HEK293T (cell line): ENCODE measurements around the gene PSMA5.

Source experiments
- ARNT ChIP-seq: fragments of 450-650 bp; IDR thresholded peaks from 2 replicates; pipeline ENCODE4 v1.6.1; 2017; ENCODE audit warnings: mild to moderate bottlenecking
- CTBP1 ChIP-seq: fragments of 450-650 bp; IDR thresholded peaks from 2 replicates; pipeline ENCODE4 v1.6.1; 2016; ENCODE audit warnings: borderline replicate concordance
- ELF4 ChIP-seq: fragments of 450-650 bp; IDR thresholded peaks from 2 replicates; pipeline ENCODE4 v1.6.1; 2017; ENCODE audit warnings: antibody characterized with exemption
- L3MBTL2 ChIP-seq: fragments of 450-650 bp; conservative IDR thresholded peaks from 2 replicates; pipeline ENCODE4 v1.6.1; 2016; ENCODE audit warnings: mild to moderate bottlenecking
- LEF1 ChIP-seq: fragments of 450-650 bp; IDR thresholded peaks from 2 replicates; pipeline ENCODE4 v1.6.1; 2017; ENCODE audit warnings: mild to moderate bottlenecking, borderline replicate concordance
- NFRKB ChIP-seq: fragments of 450-650 bp; IDR thresholded peaks from 2 replicates; pipeline ENCODE4 v1.6.1; 2016; ENCODE audit warnings: mild to moderate bottlenecking, moderate library complexity
- SP1 ChIP-seq: fragments of 450-650 bp; IDR thresholded peaks from 2 replicates; pipeline ENCODE4 v1.6.1; 2017
- ZNF384 ChIP-seq: fragments of 450-650 bp; IDR thresholded peaks from 2 replicates; pipeline ENCODE4 v1.6.1; 2016

DNA sequence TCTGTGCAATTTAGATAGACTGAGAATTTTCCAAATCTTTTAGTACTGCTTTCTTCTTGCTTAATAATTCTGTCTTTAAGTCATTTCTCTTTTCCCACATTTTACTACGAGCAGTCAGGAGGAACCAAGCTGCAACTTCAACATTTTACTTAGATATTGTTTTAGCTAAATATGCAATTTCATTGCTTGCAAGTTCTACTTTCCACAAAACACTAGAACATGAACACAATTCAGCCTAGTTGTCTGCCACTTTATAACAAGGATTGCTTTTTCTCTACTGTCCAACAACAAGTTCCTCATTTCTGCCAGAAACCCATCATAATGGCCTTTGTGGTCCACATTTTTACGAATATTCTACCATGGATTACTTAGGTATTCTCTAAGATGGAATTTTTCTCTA, 65.2 kb downstream of the PSMA5 start:
- TF ChIP-seq CTBP1 (no peak), ZNF384 (no peak), LEF1 (no peak), NFRKB (no peak), SP1 (no peak), L3MBTL2 (no peak), ARNT (no peak), ELF4 (no peak)
